NCI-H1417 treated with DMSO at 0.1 percent for 48 hours (cell line): ENCODE results near the gene SMIM13.

Experiments
- DNase-seq: peaks from one replicate; lab custom pipeline; 2025; lab: John Stamatoyannopoulos, UW

The SMIM13 gene

GRCh38 chr6:11153447-11153846 lies 59.8 kb downstream of the SMIM13 start:
- DNase-seq: no peak

GRCh38 chr6:11155589-11155988 lies 62.0 kb downstream of the SMIM13 start:
- DNase-seq: no peak

- no peak for DNase-seq
Observed at GRCh38 chr6:11160199-11160598, 66.6 kb downstream of the SMIM13 start.

- no peak for DNase-seq
Observed at GRCh38 chr6:11161031-11161956, 67.7 kb downstream of the SMIM13 start.

- DNase-seq: no peak
Observed at GRCh38 chr6:11162262-11162661, 68.6 kb downstream of the SMIM13 start.

GRCh38 chr6:11163932-11164331 lies 70.3 kb downstream of the SMIM13 start:
- no peak for DNase-seq

- no peak for DNase-seq
Observed at GRCh38 chr6:11164717-11165646, 71.3 kb downstream of the SMIM13 start.

GRCh38 chr6:11166948-11167347 lies 73.3 kb downstream of the SMIM13 start:
- no peak for DNase-seq

GRCh38 chr6:11168091-11168635 lies 74.5 kb downstream of the SMIM13 start:
- DNase-seq: no peak

- no peak for DNase-seq
Observed at GRCh38 chr6:11171952-11172351, 78.3 kb downstream of the SMIM13 start.

GRCh38 chr6:11172501-11173327 lies 79.1 kb downstream of the SMIM13 start:
- no peak for DNase-seq

GRCh38 chr6:11174242-11174611 lies 80.6 kb downstream of the SMIM13 start:
- no peak for DNase-seq

- DNase-seq: no peak
Observed at GRCh38 chr6:11177271-11177670, 83.6 kb downstream of the SMIM13 start.

GRCh38 chr6:11179088-11179418 lies 85.4 kb downstream of the SMIM13 start:
- DNase-seq: no peak

- no peak for DNase-seq
Observed at GRCh38 chr6:11179419-11180202, 86.0 kb downstream of the SMIM13 start.

- no peak for DNase-seq
Observed at GRCh38 chr6:11181478-11182136, 88.0 kb downstream of the SMIM13 start.

- DNase-seq: no peak
Observed at GRCh38 chr6:11183761-11184362, 90.2 kb downstream of the SMIM13 start.

GRCh38 chr6:11185204-11185842 lies 91.7 kb downstream of the SMIM13 start:
- no peak for DNase-seq

- no peak for DNase-seq
Observed at GRCh38 chr6:11187301-11187700, 93.7 kb downstream of the SMIM13 start.
